PFSK-1 (cell line): ENCODE results near the gene EYA2.

Experiments
- FOXP2 ChIP-seq: optimal IDR thresholded peaks from 2 replicates; pipeline ENCODE3; 2011; ENCODE audit warnings: borderline replicate concordance, control low read depth, inconsistent platforms; ENCODE audit not compliant: insufficient read depth; ENCODE audit errors: extremely low read length, extremely low read depth
- POLR2AphosphoS5 ChIP-seq: IDR thresholded peaks from 2 replicates; pipeline ENCODE4 v1.6.1; 2012; ENCODE audit warnings: low read depth, mild to moderate bottlenecking, control low read depth, low read length, moderate library complexity
- SIN3A ChIP-seq: IDR thresholded peaks from 2 replicates; pipeline ENCODE4 v1.6.1; 2012; ENCODE audit warnings: mild to moderate bottlenecking, low read length, moderate library complexity, borderline replicate concordance; ENCODE audit not compliant: insufficient read depth
- TAF1 ChIP-seq: IDR thresholded peaks from 2 replicates; pipeline ENCODE4 v1.6.1; 2012; ENCODE audit warnings: low read length, control low read depth, borderline replicate concordance; ENCODE audit not compliant: insufficient read depth
- TF ChIP-seq, protein P1 (sequence below), 2 experiments: IDR thresholded peaks; 2 replicates each; pipeline versions ENCODE4 v1.6.1 to v1.8.0; 2011 to 2012; ENCODE audit warnings: low read depth in 2 of 2, low read length in 2 of 2, control low read depth in 1 of 2, inconsistent platforms in 1 of 2, mild to moderate bottlenecking in 1 of 2, moderate library complexity in 1 of 2; ENCODE audit not compliant: insufficient read depth in 1 of 2

The EYA2 gene

DNA sequence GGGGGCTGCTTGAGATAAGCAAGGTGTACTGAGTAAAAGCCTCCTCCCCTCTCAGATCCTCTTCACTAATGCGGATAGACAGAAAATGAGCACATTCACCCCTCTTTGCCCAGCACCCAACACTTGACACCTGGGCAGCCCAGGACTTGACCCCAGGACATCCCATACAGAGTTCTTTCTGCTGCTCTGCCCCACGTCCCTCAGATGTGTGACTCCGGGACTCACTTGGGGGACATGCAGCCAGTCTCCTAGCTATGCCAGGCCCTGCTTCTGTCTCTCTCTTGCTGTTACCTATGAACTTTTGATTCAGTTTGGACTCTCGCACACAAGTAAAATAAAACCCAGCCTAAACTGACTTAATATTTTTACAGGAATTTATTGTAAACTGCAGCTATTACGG is 159.9 kb downstream of the EYA2 start:
- TF ChIP-seq, protein P1, sequence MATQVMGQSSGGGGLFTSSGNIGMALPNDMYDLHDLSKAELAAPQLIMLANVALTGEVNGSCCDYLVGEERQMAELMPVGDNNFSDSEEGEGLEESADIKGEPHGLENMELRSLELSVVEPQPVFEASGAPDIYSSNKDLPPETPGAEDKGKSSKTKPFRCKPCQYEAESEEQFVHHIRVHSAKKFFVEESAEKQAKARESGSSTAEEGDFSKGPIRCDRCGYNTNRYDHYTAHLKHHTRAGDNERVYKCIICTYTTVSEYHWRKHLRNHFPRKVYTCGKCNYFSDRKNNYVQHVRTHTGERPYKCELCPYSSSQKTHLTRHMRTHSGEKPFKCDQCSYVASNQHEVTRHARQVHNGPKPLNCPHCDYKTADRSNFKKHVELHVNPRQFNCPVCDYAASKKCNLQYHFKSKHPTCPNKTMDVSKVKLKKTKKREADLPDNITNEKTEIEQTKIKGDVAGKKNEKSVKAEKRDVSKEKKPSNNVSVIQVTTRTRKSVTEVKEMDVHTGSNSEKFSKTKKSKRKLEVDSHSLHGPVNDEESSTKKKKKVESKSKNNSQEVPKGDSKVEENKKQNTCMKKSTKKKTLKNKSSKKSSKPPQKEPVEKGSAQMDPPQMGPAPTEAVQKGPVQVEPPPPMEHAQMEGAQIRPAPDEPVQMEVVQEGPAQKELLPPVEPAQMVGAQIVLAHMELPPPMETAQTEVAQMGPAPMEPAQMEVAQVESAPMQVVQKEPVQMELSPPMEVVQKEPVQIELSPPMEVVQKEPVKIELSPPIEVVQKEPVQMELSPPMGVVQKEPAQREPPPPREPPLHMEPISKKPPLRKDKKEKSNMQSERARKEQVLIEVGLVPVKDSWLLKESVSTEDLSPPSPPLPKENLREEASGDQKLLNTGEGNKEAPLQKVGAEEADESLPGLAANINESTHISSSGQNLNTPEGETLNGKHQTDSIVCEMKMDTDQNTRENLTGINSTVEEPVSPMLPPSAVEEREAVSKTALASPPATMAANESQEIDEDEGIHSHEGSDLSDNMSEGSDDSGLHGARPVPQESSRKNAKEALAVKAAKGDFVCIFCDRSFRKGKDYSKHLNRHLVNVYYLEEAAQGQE (IDR thresholded peaks at IDR 0.05; ENCODE audit: insufficient read depth in 1 of 2, low read depth in 2 of 2, low read length in 2 of 2): no peak
- TF ChIP-seq SIN3A: no peak
- TF ChIP-seq TAF1: no peak
- no peak for TF ChIP-seq POLR2AphosphoS5
- TF ChIP-seq FOXP2: no peak

DNA sequence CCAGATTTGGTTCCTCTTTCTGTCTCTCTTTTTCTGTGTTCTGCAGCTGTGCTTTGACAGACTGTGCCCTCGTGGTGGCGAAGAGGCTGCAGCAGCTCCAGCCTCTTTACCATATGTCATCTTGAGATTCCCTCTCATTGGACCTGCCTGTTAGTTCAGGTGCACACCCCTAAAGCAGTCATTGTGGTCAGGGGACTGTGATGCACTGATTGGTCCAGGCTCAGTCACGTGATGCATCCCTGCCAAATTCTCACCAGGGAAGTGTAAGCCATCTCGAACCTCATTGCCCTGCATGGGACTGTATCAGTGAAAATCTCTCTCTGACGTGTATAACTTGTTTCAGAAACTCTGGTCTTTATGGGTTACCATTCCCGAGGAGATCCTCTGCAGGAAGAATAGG is 160.3 kb downstream of the EYA2 start:
- TF ChIP-seq SIN3A (no peak), TAF1 (no peak), POLR2AphosphoS5 (no peak), FOXP2 (no peak)
- TF ChIP-seq, protein P1 (IDR thresholded peaks at IDR 0.05; ENCODE audit: insufficient read depth in 1 of 2, low read depth in 2 of 2, low read length in 2 of 2): no peak

DNA sequence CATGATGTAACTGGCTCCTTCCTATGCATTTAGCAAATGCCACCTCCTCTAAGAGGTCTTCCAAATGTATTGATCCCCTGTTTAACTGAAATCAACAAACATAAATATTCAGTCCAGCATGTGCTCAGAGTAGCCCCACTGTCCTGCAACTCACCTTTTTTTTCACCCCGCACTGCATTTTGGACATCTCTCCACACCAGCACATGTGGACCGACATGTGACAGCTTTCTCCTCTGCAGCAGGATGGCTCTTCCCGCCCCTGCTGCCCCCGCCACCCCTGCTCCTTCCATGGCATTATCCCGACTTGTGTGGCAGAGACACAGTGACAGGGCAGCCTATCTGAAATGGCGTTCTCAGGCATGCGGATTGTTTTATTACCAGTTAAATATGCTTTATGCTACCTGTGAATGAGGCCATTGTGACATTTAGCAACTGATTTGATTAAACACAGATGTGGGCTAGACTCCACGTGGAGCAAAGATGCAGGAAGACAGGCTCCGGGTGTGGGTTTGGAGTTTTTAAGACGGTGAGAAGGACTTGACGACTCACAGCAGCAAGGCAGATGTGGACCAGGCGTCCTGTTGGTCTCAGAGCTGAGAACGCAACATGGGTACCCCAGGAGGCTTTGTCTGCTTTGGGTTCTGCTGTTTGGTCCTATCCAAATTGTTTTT is 161.2 kb downstream of the EYA2 start:
- no peak for TF ChIP-seq FOXP2
- no peak for TF ChIP-seq TAF1

DNA sequence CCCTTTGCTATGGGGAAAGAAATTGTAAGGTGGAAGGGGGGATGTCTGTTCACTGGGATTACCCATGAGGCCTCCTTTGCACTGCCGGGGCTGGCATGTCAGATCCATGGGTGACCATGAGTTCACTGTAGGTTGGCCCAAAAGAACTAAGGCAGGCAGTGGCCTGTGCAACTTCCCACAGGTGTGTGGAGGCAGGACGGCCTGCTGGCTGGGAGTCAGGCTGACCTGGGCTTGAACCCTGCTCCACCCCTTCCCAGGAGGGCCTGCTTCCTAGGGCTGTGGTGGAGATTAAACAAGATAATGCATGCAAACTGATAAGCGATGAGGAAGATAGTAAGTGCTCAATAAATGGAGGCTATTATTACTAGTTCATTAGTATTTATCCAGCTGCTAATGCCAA is 163.0 kb downstream of the EYA2 start:
- TF ChIP-seq, protein P1 (IDR thresholded peaks at IDR 0.05; ENCODE audit: insufficient read depth in 1 of 2, low read depth in 2 of 2, low read length in 2 of 2): no peak
- TF ChIP-seq FOXP2 (no peak), TAF1 (no peak), POLR2AphosphoS5 (no peak), SIN3A (no peak)

DNA sequence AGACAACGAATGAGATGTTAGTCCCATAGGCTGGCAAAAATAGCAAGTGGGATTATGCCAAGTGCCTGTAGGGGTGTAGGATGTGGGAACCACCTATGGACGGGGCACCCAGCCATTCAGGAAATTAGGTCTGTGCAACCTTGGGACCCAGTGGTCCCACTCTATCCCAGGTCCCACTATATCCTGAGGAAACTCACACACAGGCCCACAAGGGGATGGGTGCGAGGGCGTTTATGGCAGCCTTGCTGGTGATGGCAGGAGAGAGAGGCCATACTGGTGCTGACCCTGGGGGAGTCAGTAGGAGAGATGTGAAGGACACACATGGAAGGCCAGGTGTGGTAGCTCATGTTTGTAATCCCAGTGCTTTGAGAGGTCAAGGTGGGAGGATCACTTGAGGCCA is 163.6 kb downstream of the EYA2 start:
- TF ChIP-seq, protein P1 (IDR thresholded peaks at IDR 0.05; ENCODE audit: insufficient read depth in 1 of 2, low read depth in 2 of 2, low read length in 2 of 2): no peak
- TF ChIP-seq FOXP2 (no peak), SIN3A (no peak), POLR2AphosphoS5 (no peak), TAF1 (no peak)
